Breast epithelium (tissue), 3 donors: ENCODE results near the gene AFF3.

ENCODE experiments used
- POLR2A ChIP-seq: fragments of 450-650 bp; IDR thresholded peaks from one replicate; pipeline ENCODE4 v1.6.1; 2016; ENCODE audit warnings: antibody characterized with exemption, mild to moderate bottlenecking, moderate library complexity
- POLR2AphosphoS5 ChIP-seq, 3 donors: sonication (generic); formaldehyde crosslinking; IDR thresholded peaks; one replicate each; pipeline ENCODE4 v1.6.1; 2017; ENCODE audit warnings: antibody characterized with exemption in 3 of 3
- TF ChIP-seq, protein P1 (sequence below), 3 donors: fragments of 450-650 bp; IDR thresholded peaks; one replicate each; pipeline ENCODE4 v1.5.1; 2016 to 2017; ENCODE audit warnings: antibody characterized with exemption in 3 of 3, mild to moderate bottlenecking in 3 of 3, moderate library complexity in 3 of 3

DNA sequence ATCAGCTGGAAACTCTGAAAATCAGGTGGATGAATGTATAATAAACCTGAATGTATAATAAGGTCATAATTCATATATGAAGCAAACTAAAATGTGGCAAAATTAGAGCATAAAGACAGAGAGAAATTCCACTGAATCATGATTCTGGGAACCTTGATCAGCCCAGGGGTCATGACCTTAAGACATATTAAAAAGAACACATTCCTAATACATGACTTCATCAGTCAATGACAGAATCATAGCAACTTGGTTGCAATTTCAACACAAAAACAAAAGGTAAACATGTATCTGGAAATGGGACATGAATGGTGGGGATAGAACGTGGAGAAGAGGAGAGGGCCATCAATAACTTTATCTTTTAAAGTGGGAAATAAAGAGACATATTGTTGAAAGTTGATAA lies 17.6 kb downstream of the AFF3 start:
- TF ChIP-seq, protein P1, sequence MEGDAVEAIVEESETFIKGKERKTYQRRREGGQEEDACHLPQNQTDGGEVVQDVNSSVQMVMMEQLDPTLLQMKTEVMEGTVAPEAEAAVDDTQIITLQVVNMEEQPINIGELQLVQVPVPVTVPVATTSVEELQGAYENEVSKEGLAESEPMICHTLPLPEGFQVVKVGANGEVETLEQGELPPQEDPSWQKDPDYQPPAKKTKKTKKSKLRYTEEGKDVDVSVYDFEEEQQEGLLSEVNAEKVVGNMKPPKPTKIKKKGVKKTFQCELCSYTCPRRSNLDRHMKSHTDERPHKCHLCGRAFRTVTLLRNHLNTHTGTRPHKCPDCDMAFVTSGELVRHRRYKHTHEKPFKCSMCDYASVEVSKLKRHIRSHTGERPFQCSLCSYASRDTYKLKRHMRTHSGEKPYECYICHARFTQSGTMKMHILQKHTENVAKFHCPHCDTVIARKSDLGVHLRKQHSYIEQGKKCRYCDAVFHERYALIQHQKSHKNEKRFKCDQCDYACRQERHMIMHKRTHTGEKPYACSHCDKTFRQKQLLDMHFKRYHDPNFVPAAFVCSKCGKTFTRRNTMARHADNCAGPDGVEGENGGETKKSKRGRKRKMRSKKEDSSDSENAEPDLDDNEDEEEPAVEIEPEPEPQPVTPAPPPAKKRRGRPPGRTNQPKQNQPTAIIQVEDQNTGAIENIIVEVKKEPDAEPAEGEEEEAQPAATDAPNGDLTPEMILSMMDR (IDR thresholded peaks at IDR 0.05): no peak
- TF ChIP-seq POLR2A (no peak), POLR2AphosphoS5 (IDR thresholded peaks at IDR 0.05) (no peak)
